Ascending aorta (tissue), 2 donors: ENCODE data around the gene MAP7D2. TPM values are rescaled to one million over a fixed set of nuclear protein-coding genes. Genes with fewer than 3 reads are reported as not detected.

Experiments used
- DNase-seq, 2 donors: peaks; one replicate each; pipeline ENCODE4 v3.0.0-alpha.2; 2019; ENCODE audit warnings: low spot score in 2 of 2
- H3K27ac ChIP-seq, 2 donors: fragments of 200-600 bp; sonication (generic); one replicate each; pipeline ENCODE4 v1.5.1; 2016 to 2017; ENCODE audit warnings: mild to moderate bottlenecking in 1 of 2
- H3K27me3 ChIP-seq: fragments of 200-600 bp; sonication (generic); one replicate; pipeline ENCODE4 v1.5.1; 2017
- H3K36me3 ChIP-seq, 2 donors: fragments of 200-600 bp; sonication (generic); one replicate each; pipeline ENCODE4 v1.5.1; 2016
- H3K4me1 ChIP-seq, 2 donors: fragments of 200-600 bp; sonication (generic); one replicate each; pipeline ENCODE4 v1.5.1; 2016 to 2017; ENCODE audit warnings: mild to moderate bottlenecking in 1 of 2
- H3K4me3 ChIP-seq, 2 donors: fragments of 200-600 bp; sonication (generic); one replicate each; pipeline ENCODE4 v1.5.1; 2016 to 2017; ENCODE audit warnings: mild to moderate bottlenecking in 1 of 2
- H3K9me3 ChIP-seq, 2 donors: fragments of 200-600 bp; sonication (generic); one replicate each; pipeline ENCODE4 v1.5.1; 2016
- intact Hi-C: fragments of 100-400 bp; cut with DNase I; formaldehyde crosslinking; loops from one replicate; pipeline ENCODE4 v1.15.1; 2023
- total RNA-seq: library from RNA; depleted of rRNA; stranded (reverse); fragments of >200 nt; gene quantifications from one replicate; pipeline ENCODE4 v1.1.0, GENCODE V29; 2016
- TF ChIP-seq, protein P1 (sequence below), 3 experiments: fragments of 200-600 bp in 2 of 3; fragments of 450-650 bp in 1 of 3; sonication (generic) in 2 of 3; IDR thresholded peaks; one replicate each; pipeline ENCODE4 v1.5.1; 2016 to 2019; ENCODE audit warnings: antibody characterized with exemption in 3 of 3, mild to moderate bottlenecking in 1 of 3, moderate library complexity in 1 of 3

Gene MAP7D2
- total RNA-seq, 1 donor from 2014 or later, result not detected

GRCh38 chrX:20112022-20112774 lies 4.5 kb downstream of the MAP7D2 start:
- no peaks in the 10 kb centered on the region for H3K4me1 ChIP-seq
- TF ChIP-seq, protein P1, sequence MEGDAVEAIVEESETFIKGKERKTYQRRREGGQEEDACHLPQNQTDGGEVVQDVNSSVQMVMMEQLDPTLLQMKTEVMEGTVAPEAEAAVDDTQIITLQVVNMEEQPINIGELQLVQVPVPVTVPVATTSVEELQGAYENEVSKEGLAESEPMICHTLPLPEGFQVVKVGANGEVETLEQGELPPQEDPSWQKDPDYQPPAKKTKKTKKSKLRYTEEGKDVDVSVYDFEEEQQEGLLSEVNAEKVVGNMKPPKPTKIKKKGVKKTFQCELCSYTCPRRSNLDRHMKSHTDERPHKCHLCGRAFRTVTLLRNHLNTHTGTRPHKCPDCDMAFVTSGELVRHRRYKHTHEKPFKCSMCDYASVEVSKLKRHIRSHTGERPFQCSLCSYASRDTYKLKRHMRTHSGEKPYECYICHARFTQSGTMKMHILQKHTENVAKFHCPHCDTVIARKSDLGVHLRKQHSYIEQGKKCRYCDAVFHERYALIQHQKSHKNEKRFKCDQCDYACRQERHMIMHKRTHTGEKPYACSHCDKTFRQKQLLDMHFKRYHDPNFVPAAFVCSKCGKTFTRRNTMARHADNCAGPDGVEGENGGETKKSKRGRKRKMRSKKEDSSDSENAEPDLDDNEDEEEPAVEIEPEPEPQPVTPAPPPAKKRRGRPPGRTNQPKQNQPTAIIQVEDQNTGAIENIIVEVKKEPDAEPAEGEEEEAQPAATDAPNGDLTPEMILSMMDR (IDR thresholded peaks at IDR 0.05), result no peak
- no peak for DNase-seq
- no peaks in the 10 kb centered on the region for H3K36me3 ChIP-seq
- H3K27ac ChIP-seq, result no peak overlapping the region
- peaks cover 5% of the 10 kb centered on the region for H3K27me3 ChIP-seq
- intact Hi-C loops, result no loop called here
- H3K9me3 ChIP-seq, result no peaks in the 10 kb centered on the region
- H3K4me3 ChIP-seq, result no peak overlapping the region

GRCh38 chrX:20111271-20111670 lies 5.4 kb downstream of the MAP7D2 start:
- Histone ChIP-seq H3K27me3 (peaks cover 4% of the 10 kb centered on the region), H3K36me3 (no peaks in the 10 kb centered on the region), H3K4me1 (no peaks in the 10 kb centered on the region), H3K4me3 (no peak overlapping the region), H3K9me3 (no peaks in the 10 kb centered on the region), H3K27ac (no peak overlapping the region)
- DNase-seq, result no peak
- intact Hi-C loops, result no loop called here
- TF ChIP-seq, protein P1 (IDR thresholded peaks at IDR 0.05), result no peak

DNA sequence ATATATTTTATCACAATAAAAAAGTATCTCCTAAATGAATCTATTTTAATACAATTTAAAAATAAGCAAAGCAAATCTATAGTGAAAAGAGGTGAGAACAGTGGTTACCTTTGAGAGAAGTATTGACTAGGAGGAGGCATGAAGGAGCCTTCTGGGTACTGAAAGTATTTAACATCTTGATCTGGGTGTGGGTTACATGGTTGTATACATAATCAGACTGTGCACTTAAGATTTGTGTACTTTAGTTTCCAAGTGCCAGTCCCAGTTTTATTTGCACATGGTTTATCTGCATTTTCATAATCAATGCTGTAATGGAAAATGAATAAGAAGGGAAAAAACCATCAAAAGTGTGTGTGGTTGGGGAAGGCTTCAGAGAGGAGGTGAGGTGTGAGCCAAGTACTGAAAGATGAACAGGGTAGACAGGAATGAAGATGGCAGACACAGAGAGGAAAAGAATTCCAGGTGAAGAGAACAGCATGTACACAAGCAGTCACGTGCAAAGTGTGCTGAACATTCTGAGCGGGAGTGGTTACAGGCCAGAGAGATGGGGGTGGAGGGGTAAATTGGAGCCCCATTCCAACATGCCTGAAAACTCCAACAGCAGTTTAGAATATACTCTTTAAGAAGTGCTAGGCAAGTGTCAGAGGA lies 14.6 kb downstream of the MAP7D2 start:
- Histone ChIP-seq H3K27ac (no peak overlapping the region), H3K9me3 (no peaks in the 10 kb centered on the region)
- intact Hi-C loops, result loop anchor here (10.0 kb wide), 1 partner anchor 707 kb away; no protein-coding TSS in a partner anchor

DNA sequence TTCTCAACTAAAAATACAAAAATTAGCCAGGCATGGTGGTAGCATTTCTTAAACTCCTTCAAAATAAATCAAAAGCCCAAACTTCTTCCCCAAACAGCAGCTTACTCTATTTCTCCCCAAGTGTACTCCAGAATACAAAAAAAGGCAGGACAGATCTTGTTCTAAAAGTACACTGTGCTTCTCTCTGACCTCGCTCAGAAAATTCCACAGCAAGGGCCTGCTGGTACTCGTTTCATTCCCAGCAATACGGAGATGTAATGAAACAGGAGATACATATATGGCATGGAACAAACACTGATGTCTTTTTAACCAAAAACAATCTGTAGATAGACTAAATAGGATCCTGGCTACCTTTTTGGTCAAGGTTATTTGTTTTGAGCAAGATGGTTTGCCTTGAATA lies 25.2 kb downstream of the MAP7D2 start:
- TF ChIP-seq, protein P1 (IDR thresholded peaks at IDR 0.05), result no peak
- Histone ChIP-seq H3K27me3 (no peaks in the 10 kb centered on the region), H3K4me3 (no peak overlapping the region), H3K27ac (no peak overlapping the region), H3K4me1 (no peaks in the 10 kb centered on the region), H3K36me3 (no peaks in the 10 kb centered on the region), H3K9me3 (no peaks in the 10 kb centered on the region)
- intact Hi-C loops, result no loop called here
- no peak for DNase-seq

More for the DNA sequence above, 14.6 kb downstream of the MAP7D2 start:
- Histone ChIP-seq H3K27me3 (no peaks in the 10 kb centered on the region), H3K4me1 (no peaks in the 10 kb centered on the region), H3K36me3 (no peaks in the 10 kb centered on the region), H3K4me3 (no peak overlapping the region)
- DNase-seq, result no peak
- TF ChIP-seq, protein P1 (IDR thresholded peaks at IDR 0.05), result no peak

GRCh38 chrX:20089845-20090244 lies 26.9 kb downstream of the MAP7D2 start:
- TF ChIP-seq, protein P1 (IDR thresholded peaks at IDR 0.05), result no peak
- H3K27me3 ChIP-seq, result no peaks in the 10 kb centered on the region
- no peak for DNase-seq
- H3K36me3 ChIP-seq, result no peaks in the 10 kb centered on the region
- intact Hi-C loops, result no loop called here
- no peak overlapping the region for H3K4me3 ChIP-seq
- no peaks in the 10 kb centered on the region for H3K4me1 ChIP-seq
- H3K27ac ChIP-seq, result no peak overlapping the region
- H3K9me3 ChIP-seq, result no peaks in the 10 kb centered on the region
